Measurements from ENCODE around the gene IFI30.

IFI30 gene

GRCh38 chr19:18137242-18137641 lies 36.4 kb upstream of the IFI30 start:
- Histone ChIP-seq H3K4me3 (IDR thresholded peaks at IDR 0.05; ENCODE audit: insufficient read depth, low read depth, low read length) (no peak overlapping the region), H3K36me3 (ENCODE audit: insufficient read depth) (no peaks in the 10 kb centered on the region), H3K27me3 (ENCODE audit: insufficient read depth, low read depth) (no peaks in the 10 kb centered on the region), H4K20me1 (ENCODE audit: insufficient read depth) (no peaks in the 10 kb centered on the region), H3K4me2 (no peak overlapping the region), H3K4me1 (ENCODE audit: low read depth, poor library complexity, severe bottlenecking) (no peaks in the 10 kb centered on the region), H3K79me2 (ENCODE audit: insufficient read depth, low read depth) (no peaks in the 10 kb centered on the region), H2AFZ (ENCODE audit: low read depth) (no peak overlapping the region), H3K27ac (no peak overlapping the region), H3K9ac (no peak overlapping the region)
- no peak for TF ChIP-seq CTCF (conservative IDR thresholded peaks at IDR 0.05; ENCODE audit: low read depth, low read length)

GRCh38 chr19:18137657-18138339 lies 35.8 kb upstream of the IFI30 start:
- TF ChIP-seq CTCF (conservative IDR thresholded peaks at IDR 0.05; ENCODE audit: low read depth, low read length), result no peak
- Histone ChIP-seq H2AFZ (ENCODE audit: low read depth) (no peak overlapping the region), H3K79me2 (ENCODE audit: insufficient read depth, low read depth) (no peaks in the 10 kb centered on the region), H3K9ac (no peak overlapping the region), H3K36me3 (ENCODE audit: insufficient read depth) (no peaks in the 10 kb centered on the region), H4K20me1 (ENCODE audit: insufficient read depth) (no peaks in the 10 kb centered on the region), H3K27me3 (ENCODE audit: insufficient read depth, low read depth) (no peaks in the 10 kb centered on the region), H3K4me1 (ENCODE audit: low read depth, poor library complexity, severe bottlenecking) (no peaks in the 10 kb centered on the region), H3K4me3 (IDR thresholded peaks at IDR 0.05; ENCODE audit: insufficient read depth, low read depth, low read length) (no peak overlapping the region), H3K27ac (no peak overlapping the region), H3K4me2 (no peak overlapping the region)

GRCh38 chr19:18140473-18140872 lies 33.1 kb upstream of the IFI30 start:
- H3K27ac ChIP-seq, result no peak overlapping the region
- no peak overlapping the region for H3K4me3 ChIP-seq (IDR thresholded peaks at IDR 0.05; ENCODE audit: insufficient read depth, low read depth, low read length)
- no peaks in the 10 kb centered on the region for H3K27me3 ChIP-seq (ENCODE audit: insufficient read depth, low read depth)
- no peaks in the 10 kb centered on the region for H3K4me1 ChIP-seq (ENCODE audit: low read depth, poor library complexity, severe bottlenecking)
- no peak overlapping the region for H3K4me2 ChIP-seq
- no peaks in the 10 kb centered on the region for H4K20me1 ChIP-seq (ENCODE audit: insufficient read depth)
- TF ChIP-seq CTCF (conservative IDR thresholded peaks at IDR 0.05; ENCODE audit: low read depth, low read length), result no peak
- H3K36me3 ChIP-seq (ENCODE audit: insufficient read depth), result no peaks in the 10 kb centered on the region
- no peaks in the 10 kb centered on the region for H3K79me2 ChIP-seq (ENCODE audit: insufficient read depth, low read depth)
- H3K9ac ChIP-seq, result no peak overlapping the region
- H2AFZ ChIP-seq (ENCODE audit: low read depth), result no peak overlapping the region

- no peak overlapping the region for H3K4me3 ChIP-seq (IDR thresholded peaks at IDR 0.05; ENCODE audit: insufficient read depth, low read depth, low read length)
- no peak overlapping the region for H2AFZ ChIP-seq (ENCODE audit: low read depth)
- no peak overlapping the region for H3K4me2 ChIP-seq
- H3K9ac ChIP-seq, result no peak overlapping the region
- no peak overlapping the region for H3K27ac ChIP-seq
- no peaks in the 10 kb centered on the region for H3K36me3 ChIP-seq (ENCODE audit: insufficient read depth)
- H3K27me3 ChIP-seq (ENCODE audit: insufficient read depth, low read depth), result no peaks in the 10 kb centered on the region
- no peak for TF ChIP-seq CTCF (conservative IDR thresholded peaks at IDR 0.05; ENCODE audit: low read depth, low read length)
- H4K20me1 ChIP-seq (ENCODE audit: insufficient read depth), result no peaks in the 10 kb centered on the region
- H3K4me1 ChIP-seq (ENCODE audit: low read depth, poor library complexity, severe bottlenecking), result no peaks in the 10 kb centered on the region
- no peaks in the 10 kb centered on the region for H3K79me2 ChIP-seq (ENCODE audit: insufficient read depth, low read depth)
Observed at GRCh38 chr19:18141031-18141430, 32.6 kb upstream of the IFI30 start.
